HL-60 (cell line): ENCODE results near the gene TACC2.

Experiments
- CTCF ChIP-seq: IDR thresholded peaks from one replicate; pipeline ENCODE4 v1.5.1; 2011; ENCODE audit warnings: low read length, control low read depth, inconsistent platforms; ENCODE audit not compliant: insufficient read depth
- POLR2AphosphoS5 ChIP-seq: IDR thresholded peaks from 2 replicates; pipeline ENCODE4 v1.6.1; 2012; ENCODE audit warnings: low read depth
- REST ChIP-seq: IDR thresholded peaks from 2 replicates; pipeline ENCODE4 v1.6.1; 2012; ENCODE audit warnings: low read depth; ENCODE audit not compliant: insufficient replicate concordance

GRCh38 chr10:122291739-122292138 lies 302.8 kb downstream of the TACC2 start:
- TF ChIP-seq CTCF: no peak
- no peak for TF ChIP-seq REST
- TF ChIP-seq POLR2AphosphoS5: no peak
